Neural progenitor cell (in vitro differentiated cells): Measurements from ENCODE around the gene TRPC5OS. TPM values are rescaled to one million over a fixed set of nuclear protein-coding genes. Genes with fewer than 3 reads are reported as not detected.
A peak's percentile ranks its signal among the peaks of the same experiment; 100 is the strongest.

ENCODE experiments used
- DNase-seq: peaks from one replicate; pipeline ENCODE4 v3.0.0-alpha.2; 2016; ENCODE audit warnings: low spot score
- H2AFZ ChIP-seq: fragments of 200-600 bp; sonication (generic); replicated peaks from 2 replicates; pipeline ENCODE4 v1.6.1; 2016; ENCODE audit warnings: antibody characterized with exemption
- H3F3A ChIP-seq: fragments of 200-600 bp; sonication (generic); 2 replicates; pipeline ENCODE4 v1.6.1; 2016; ENCODE audit warnings: antibody characterized with exemption, low read depth
- H3K27ac ChIP-seq: fragments of 200-600 bp; sonication (generic); 2 replicates; pipeline ENCODE4 v1.5.1; 2016; ENCODE audit warnings: mild to moderate bottlenecking
- H3K27me3 ChIP-seq: fragments of 200-600 bp; sonication (generic); 2 replicates; pipeline ENCODE4 v1.6.1; 2016; ENCODE audit warnings: mild to moderate bottlenecking, moderate library complexity
- H3K36me3 ChIP-seq: fragments of 200-600 bp; sonication (generic); 2 replicates; pipeline ENCODE4 v1.5.1; 2016
- H3K4me1 ChIP-seq: fragments of 200-600 bp; sonication (generic); 2 replicates; pipeline ENCODE4 v1.6.1; 2016; ENCODE audit warnings: mixed run types
- H3K4me2 ChIP-seq: fragments of 200-600 bp; sonication (generic); 2 replicates; pipeline ENCODE4 v1.6.1; 2016
- H3K4me3 ChIP-seq: fragments of 200-600 bp; sonication (generic); 2 replicates; pipeline ENCODE4 v1.5.1; 2016
- H3K79me2 ChIP-seq: fragments of 200-600 bp; sonication (generic); 2 replicates; pipeline ENCODE4 v1.6.1; 2016; ENCODE audit warnings: low read depth
- H3K9ac ChIP-seq: fragments of 200-600 bp; sonication (generic); 2 replicates; pipeline ENCODE4 v1.6.1; 2016
- H3K9me3 ChIP-seq: fragments of 200-600 bp; sonication (generic); 2 replicates; pipeline ENCODE4 v1.5.1; 2016; ENCODE audit warnings: low read depth
- H4K20me1 ChIP-seq: fragments of 200-600 bp; sonication (generic); 2 replicates; pipeline ENCODE4 v1.6.1; 2016; ENCODE audit warnings: low read depth
- H3K27ac Mint-ChIP-seq: 3 replicates; pipeline ENCODE4 v1.8.0; 2021; ENCODE audit warnings: mixed read lengths
- H3K27me3 Mint-ChIP-seq: 2 replicates; pipeline ENCODE4 v1.8.0; 2022; ENCODE audit warnings: low read depth, mild to moderate bottlenecking, inconsistent platforms, moderate library complexity, mixed read lengths; ENCODE audit not compliant: insufficient read depth
- H3K36me3 Mint-ChIP-seq: 3 replicates; pipeline ENCODE4 v1.8.0; 2021; ENCODE audit warnings: mixed read lengths
- H3K4me1 Mint-ChIP-seq: 3 replicates; pipeline ENCODE4 v1.8.0; 2021; ENCODE audit warnings: mixed read lengths
- H3K4me3 Mint-ChIP-seq: 3 replicates; pipeline ENCODE4 v1.8.0; 2021; ENCODE audit warnings: mild to moderate bottlenecking, moderate library complexity, mixed read lengths
- H3K9me3 Mint-ChIP-seq: 3 replicates; pipeline ENCODE4 v1.8.0; 2020; ENCODE audit warnings: mixed read lengths
- CTCF ChIP-seq: fragments of 200-600 bp; sonication (generic); IDR thresholded peaks from 2 replicates; pipeline ENCODE4 v1.5.1; 2017; ENCODE audit warnings: antibody characterized with exemption, mild to moderate bottlenecking
- EZH2 ChIP-seq: fragments of 200-600 bp; sonication (generic); IDR thresholded peaks from 2 replicates; pipeline ENCODE4 v1.6.1; 2017; ENCODE audit warnings: antibody characterized with exemption, mild to moderate bottlenecking, moderate library complexity
- EZH2phosphoT487 ChIP-seq: fragments of 200-600 bp; sonication (generic); IDR thresholded peaks from 2 replicates; pipeline ENCODE4 v1.6.1; 2017; ENCODE audit warnings: antibody characterized with exemption
- total RNA-seq: library from RNA; depleted of rRNA; stranded (reverse); fragments of >200 nt; gene quantifications from 2 replicates; pipeline ENCODE4 v1.2.3, GENCODE V29; 2015; ENCODE audit warnings: low replicate concordance

The TRPC5OS gene
- total RNA-seq, 1 donor from 2014 or later = not detected

GRCh38 chrX:111928456-111928855 lies 52.5 kb downstream of the TRPC5OS start:
- Histone ChIP-seq H3K9ac (no peak overlapping the region), H3K27ac (no peak overlapping the region), H3K27me3 (no peaks in the 10 kb centered on the region), H3K9me3 (no peaks in the 10 kb centered on the region), H3K4me3 (peak overlapping the region; percentile 12), H3K4me2 (peak overlapping the region; percentile 60), H3F3A (peaks cover 6% of the 10 kb centered on the region), H3K36me3 (no peaks in the 10 kb centered on the region), H4K20me1 (no peaks in the 10 kb centered on the region), H3K4me1 (peaks cover 30% of the 10 kb centered on the region), H3K79me2 (no peaks in the 10 kb centered on the region), H2AFZ (peak overlapping the region; percentile 32)
- peak; percentile 58 for DNase-seq
- Mint-ChIP-seq H3K36me3 (no peaks in the 10 kb centered on the region), H3K4me1 (peaks cover 32% of the 10 kb centered on the region), H3K27ac (peak overlapping the region; percentile 86), H3K4me3 (no peak overlapping the region), H3K27me3 (no peaks in the 10 kb centered on the region), H3K9me3 (no peaks in the 10 kb centered on the region)
- TF ChIP-seq EZH2phosphoT487 = no peak
- TF ChIP-seq CTCF = no peak
- no peak for TF ChIP-seq EZH2

Other genes with a start within 250 kb of the TRPC5OS start
- gene ALG13, start 195.0 kb upstream of the TRPC5OS start, total RNA-seq = 67.1 and 71.2 TPM in 2 replicates
- 0.06 and 0.09 TPM in 2 replicates for gene TRPC5, start 206.6 kb downstream of the TRPC5OS start, total RNA-seq
- gene RTL4, start 206.8 kb downstream of the TRPC5OS start, total RNA-seq = 0.06 and 0.09 TPM in 2 replicates